NCI-H2107 treated with DMSO at 0.1 percent for 48 hours (cell line): ENCODE data around the gene KCNA1.
A peak's percentile ranks its signal among the peaks of the same experiment; 100 is the strongest.

Experiments used
- DNase-seq: peaks from one replicate; lab custom pipeline; 2025; ENCODE audit not compliant: unreplicated experiment; lab: John Stamatoyannopoulos, UW

KCNA1 gene

DNA sequence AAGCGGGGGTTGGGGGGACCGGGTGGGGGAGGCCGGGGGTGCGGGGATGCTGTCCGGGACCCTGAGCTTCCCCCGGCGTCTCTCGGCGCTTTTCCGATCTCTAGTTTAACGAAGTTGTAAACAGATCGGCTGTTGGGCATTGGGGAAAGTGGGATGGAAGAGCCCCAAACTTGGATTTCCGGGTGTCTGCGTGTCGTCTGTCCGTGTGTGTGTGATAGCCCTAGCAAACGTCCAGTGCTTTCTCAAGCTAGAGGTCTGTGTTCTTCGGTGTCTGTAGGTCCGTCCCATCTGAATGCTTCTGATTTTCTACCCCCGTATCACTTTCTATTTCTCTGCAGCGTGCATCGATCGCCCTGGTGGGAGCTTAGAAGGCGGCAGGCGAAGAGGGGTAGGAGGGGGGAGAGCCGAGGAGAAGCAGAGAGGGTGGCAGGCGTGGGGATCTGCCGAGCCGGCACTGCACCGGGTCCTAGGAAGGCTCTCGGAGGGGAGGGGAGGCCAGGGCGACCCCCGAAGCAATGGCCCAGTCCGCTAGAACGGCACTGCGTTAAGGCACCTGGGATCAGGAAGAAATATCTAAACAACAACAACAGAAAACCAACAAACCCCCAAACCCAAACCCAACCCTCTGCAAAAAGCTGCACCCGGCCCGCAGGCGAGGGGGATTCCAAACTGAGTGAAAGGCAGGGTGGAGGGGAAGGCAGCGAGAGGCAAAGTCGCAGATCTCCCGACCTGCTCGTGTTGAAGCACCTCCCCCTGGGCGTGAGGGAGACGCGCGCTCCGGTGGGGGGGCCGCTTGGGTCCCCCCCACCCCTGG is 1.0 kb downstream of the KCNA1 start:
- DNase-seq = no peak

DNA sequence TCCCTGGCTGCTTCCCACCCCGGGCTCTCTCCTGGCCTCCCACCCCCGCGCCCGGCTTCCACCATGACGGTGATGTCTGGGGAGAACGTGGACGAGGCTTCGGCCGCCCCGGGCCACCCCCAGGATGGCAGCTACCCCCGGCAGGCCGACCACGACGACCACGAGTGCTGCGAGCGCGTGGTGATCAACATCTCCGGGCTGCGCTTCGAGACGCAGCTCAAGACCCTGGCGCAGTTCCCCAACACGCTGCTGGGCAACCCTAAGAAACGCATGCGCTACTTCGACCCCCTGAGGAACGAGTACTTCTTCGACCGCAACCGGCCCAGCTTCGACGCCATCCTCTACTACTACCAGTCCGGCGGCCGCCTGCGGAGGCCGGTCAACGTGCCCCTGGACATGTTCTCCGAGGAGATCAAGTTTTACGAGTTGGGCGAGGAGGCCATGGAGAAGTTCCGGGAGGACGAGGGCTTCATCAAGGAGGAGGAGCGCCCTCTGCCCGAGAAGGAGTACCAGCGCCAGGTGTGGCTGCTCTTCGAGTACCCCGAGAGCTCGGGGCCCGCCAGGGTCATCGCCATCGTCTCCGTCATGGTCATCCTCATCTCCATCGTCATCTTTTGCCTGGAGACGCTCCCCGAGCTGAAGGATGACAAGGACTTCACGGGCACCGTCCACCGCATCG is 1.8 kb downstream of the KCNA1 start:
- no peak for DNase-seq

- no peak for DNase-seq
Measured at GRCh38 chr12:4914720-4915119, 5.0 kb downstream of the KCNA1 start.

- DNase-seq = no peak
Measured at GRCh38 chr12:4915752-4916151, 6.0 kb downstream of the KCNA1 start.

- DNase-seq = peak; percentile 77
Measured at GRCh38 chr12:4918950-4919660, 9.4 kb downstream of the KCNA1 start.

GRCh38 chr12:4932576-4932975 is 22.9 kb downstream of the KCNA1 start:
- DNase-seq = no peak

GRCh38 chr12:4933411-4933810 is 23.7 kb downstream of the KCNA1 start:
- DNase-seq = no peak

GRCh38 chr12:4934407-4935035 is 24.8 kb downstream of the KCNA1 start:
- DNase-seq = peak; percentile 77

GRCh38 chr12:4938900-4939299 is 29.2 kb downstream of the KCNA1 start:
- no peak for DNase-seq

GRCh38 chr12:4939418-4940023 is 29.8 kb downstream of the KCNA1 start:
- DNase-seq = peak; percentile 88

DNA sequence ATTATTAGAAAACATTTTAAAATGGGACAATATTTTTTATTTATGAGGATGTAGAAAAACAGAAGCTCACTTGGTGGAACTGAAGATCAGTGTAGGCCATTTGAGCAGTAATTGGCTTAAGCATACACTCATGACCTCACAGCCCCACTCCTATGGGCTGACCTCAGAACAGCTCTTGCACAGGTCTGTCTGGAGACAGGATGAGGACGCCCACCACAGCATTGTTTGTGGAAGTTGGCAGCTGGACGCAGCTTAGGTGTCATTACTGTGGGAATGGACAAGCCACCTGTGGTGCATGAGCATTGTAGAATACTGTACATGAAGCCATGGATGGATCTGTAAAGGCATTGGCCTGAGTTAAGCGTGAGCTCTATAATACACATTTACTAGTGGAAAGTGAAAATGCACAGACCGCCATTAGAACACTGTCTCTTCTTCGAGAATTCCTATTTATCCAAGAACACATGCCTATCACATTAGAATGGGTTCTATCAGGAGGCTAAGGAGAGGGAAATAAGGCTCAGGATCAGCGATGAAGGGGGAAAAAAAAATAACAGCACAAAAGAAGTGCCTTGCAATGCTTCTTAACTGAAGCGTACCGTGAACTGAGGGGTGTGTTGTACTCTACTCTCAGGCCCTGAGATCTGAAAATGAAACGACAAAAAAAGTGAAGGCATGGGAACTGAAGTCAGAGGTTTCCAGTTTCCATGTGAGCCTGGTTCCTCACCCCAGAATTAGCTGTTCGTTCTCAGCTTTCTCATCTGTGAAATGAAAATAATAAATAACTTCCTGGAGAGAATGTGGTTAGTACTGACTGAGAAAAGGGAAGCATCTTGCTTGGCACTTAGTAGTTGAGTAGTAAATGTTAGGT is 33.6 kb downstream of the KCNA1 start:
- DNase-seq = no peak

GRCh38 chr12:4943938-4944284 is 34.2 kb downstream of the KCNA1 start:
- no peak for DNase-seq

- no peak for DNase-seq
Measured at GRCh38 chr12:4947253-4947652, 37.5 kb downstream of the KCNA1 start.

DNA sequence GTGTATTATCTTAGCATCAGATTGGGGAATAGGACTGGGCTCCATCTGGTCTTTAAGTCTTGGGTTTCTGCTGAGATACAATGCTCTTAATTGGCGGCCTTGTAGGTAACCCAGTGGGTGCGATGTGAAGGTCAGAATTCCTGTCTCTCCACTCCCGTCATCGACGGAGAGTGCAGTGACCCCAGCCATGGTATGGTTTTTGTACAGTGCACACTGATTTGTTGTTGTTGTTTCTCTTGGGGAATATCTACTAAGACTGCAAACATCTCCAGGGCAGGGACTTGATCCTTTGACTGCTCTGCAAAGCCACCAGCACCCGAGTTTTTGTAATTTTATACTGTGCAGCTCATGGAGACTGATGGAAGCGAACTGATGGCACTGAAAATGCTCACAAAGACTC is 41.4 kb downstream of the KCNA1 start:
- DNase-seq = no peak

DNA sequence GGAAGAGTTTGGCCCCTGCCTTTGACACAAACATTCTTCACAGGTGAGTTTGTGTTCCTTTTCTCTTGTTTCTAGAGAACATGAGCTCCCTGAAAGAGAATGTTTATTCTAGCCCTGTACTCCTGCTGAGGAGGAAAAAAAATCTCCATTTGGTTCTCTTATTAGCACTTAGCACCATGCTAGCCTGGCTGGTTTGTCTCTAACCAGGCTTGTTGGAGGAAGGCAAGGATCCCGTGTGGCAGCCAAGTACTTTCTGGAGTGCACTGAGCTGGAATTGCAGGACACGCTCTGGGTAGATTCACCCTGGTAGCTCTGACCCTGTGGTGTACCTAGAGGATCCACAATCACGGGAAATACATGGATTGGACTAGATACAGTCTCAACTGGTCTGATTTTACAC is 41.9 kb downstream of the KCNA1 start:
- peak; percentile 29 for DNase-seq

DNA sequence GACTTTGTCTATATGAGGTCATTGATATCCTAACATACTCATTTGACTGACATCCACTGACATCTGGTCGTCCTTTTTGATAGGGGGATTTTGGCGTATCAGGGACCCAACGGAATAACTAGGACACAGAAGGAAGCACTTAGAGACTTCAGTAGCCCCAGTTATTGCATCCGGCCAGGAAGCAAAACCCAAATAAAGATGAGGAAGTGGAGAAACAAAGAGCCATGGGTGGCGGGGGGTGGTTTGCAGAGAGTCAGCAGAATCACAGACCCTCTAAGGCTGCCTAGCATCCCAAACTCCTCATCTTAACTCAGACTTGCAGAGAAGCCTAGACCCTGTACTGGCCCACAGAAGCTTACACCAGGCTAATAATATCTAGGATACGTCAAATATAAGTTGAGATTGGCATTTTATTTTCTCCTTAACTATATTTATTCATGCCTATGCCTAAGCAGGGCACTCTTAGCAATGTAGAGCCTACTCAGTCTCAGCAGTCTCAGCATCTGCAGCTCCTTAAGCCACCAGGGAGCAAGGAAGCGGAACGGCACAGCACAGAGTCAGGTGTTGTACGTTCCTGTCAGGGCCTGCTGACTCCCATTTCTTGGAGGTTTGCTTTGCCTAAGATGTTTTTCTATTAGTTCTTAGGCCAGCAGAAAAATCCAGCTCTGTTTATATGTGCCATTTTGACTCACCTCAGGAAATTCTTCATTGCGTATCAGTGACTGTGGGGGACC is 45.1 kb downstream of the KCNA1 start:
- no peak for DNase-seq

DNA sequence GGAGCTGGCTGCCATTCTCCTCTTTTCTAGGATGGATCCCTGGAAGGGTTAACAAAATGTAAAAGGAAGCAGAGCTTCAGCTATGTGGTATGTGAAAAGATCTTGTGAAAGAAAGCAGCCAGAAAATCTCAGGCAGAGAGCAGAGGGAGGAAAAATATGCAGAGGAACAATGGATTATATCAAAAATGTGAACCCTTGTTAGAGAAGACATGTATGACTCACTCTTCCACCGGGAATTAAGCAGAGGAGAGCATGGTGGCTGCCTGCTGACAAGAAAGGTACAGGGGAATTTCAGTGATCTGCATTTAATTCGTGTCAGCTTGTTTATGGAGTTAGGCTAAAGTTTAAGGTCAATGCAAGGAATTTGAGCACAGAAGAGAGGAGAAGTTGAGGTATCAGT is 46.3 kb downstream of the KCNA1 start:
- DNase-seq = no peak

GRCh38 chr12:4956968-4957367 is 47.3 kb downstream of the KCNA1 start:
- no peak for DNase-seq

- DNase-seq = no peak
Measured at GRCh38 chr12:4957761-4958160, 48.1 kb downstream of the KCNA1 start.
